RKO (cell line): ENCODE data around the gene SIRT7.

Experiments used
- DNase-seq: peaks from one replicate; pipeline ENCODE4 v3.0.0-alpha.2; 2016; ENCODE audit warnings: low spot score

Gene SIRT7

DNA sequence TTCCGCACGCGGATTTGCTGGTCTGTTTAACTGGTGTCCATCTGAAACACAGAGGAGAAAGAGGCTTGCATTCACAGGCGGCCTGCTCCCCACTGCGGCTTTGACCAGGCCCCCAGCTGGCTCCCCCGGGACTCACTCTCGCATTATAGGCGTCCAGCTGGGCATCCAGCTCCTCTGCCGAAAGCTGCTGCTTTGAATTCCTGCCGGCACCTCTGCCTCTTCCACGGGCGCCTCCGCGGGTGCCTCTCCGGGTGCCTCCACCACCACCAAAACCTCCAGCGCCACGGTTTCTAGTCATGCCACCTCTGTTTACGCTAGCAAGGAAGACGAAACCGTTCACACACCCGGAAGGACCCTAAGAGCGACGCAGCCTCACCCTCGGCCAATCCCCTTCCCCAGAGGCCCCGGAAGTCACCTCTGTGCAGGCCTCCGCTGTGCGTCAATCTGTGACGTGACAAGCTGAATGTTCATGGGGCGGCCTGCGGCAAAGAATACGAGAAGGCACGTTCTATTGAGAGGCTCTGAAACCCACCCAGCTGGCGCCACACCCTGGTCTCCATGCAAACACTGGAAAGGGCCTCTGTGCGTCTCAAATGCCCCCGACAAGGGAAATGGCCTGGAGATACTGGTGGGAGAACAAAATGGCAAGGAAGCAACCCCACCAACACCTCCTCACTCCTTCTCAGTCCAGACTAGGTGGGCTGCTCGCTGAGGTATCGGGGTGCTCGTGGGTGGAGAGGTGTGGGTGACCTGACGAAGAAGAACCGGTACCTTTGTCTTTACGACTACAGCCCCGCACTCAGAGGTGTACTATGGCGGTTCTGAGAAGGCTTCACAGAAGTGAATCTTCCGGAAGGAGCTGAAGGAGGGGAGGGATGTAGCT is 29.6 kb downstream of the SIRT7 start:
- DNase-seq: no peak

DNA sequence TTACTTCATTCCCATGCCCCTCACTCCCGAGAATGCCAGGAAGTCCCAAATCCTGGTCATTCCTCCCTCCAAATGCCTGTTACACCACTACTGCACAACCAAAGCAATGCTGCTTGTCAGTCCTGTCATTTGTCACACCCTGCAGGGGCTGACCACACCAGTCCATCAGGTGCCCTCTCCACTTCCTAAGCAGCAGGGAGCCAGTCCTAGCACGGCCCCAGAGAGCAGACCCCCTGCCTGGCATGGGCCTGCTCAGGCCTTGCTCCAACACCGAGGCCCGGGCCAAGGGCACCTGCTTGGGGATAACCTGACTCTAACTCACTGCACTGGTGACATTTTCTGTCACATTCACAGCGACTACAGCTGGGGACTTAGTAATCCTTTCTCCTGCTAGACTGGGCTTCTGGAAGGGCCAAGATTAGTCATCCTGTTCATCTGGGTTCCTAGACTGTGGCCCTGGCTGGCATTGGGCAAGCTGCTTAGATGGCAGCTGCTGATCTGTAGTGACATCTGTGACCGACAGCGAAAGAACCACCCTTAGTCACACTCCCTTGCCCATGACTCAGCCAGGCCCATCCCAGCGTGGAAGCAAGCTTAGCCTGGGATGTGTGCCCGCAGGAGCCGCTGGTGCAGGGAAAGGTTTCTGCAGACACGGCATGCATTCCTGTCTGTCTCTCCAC is 32.0 kb downstream of the SIRT7 start:
- peak; percentile 71 for DNase-seq

DNA sequence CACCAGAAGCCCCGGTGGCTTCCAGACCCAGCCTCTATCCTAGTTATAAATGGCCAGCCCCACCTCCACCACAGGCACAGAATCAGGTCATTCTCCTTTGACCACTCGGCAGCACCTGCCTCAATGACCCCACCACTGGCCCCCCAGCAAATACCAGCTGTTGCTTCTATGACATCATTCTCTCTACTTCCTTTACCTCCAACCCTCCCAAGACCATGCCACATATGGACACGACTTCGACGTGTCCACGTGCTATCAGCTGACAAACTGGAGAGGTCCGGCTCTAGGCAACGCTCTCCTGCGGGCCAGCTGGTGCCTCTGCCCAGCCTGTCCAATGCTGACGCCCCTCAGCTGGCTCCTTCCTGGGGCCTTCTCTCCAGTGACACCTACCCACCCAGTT is 32.5 kb downstream of the SIRT7 start:
- DNase-seq: no peak

DNA sequence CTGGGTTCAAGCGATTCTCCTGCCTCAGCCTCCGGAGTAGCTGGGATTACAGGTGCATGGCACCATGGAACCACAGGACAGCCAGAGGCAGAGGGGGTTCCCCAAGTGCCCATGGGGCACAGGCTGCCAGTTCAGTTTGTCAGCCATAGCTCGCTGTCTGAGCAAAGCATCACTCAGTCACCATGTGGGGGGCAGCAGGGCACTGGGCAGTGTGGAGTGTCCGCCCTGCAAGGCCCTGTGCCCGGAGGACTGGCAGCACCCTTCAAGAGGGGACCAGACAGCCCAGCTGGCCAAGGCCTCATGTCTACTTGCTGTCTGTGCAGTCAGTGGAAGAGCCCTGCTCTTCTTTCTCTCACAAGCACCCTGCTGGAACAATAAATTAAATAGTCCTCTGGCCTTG is 33.0 kb downstream of the SIRT7 start:
- no peak for DNase-seq

DNA sequence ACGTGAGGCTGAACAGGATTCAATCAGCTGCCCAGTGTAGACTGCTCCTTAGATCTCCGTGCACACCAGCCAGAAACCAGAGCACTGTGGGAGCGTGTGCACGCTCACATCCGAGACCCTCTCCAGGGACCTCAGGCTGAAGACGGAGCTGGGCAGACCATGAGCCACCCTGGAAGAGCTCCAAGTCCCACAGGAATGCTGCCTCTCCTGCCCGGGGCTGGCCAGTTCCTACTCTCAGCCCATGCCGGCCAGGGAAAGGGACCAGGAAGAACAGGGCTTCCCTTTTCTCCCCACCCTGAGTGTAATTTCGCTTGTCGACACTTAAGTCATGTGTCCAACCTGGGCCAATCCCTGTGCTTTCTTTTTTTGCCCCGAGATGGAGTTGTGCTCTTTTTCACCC is 33.5 kb downstream of the SIRT7 start:
- DNase-seq: no peak

DNA sequence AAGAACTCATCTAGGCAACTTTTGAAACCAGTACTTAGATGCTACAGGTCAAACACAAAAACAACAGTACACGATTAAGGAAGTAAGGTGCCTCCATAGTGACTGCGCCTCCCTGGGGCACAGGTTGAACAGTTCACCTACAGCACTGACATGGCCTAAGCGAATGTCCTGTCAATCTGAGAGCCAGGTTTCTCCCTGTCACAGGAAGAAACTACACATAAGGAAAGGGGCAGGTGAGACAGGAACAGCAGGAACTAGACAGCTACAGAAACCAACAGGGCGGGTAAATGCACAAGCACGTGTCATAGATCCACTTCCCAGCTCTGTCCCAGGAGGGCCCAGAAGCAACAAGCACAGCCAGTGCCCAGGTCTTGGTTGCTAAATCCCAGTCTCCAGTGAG is 38.9 kb downstream of the SIRT7 start:
- DNase-seq: no peak

DNA sequence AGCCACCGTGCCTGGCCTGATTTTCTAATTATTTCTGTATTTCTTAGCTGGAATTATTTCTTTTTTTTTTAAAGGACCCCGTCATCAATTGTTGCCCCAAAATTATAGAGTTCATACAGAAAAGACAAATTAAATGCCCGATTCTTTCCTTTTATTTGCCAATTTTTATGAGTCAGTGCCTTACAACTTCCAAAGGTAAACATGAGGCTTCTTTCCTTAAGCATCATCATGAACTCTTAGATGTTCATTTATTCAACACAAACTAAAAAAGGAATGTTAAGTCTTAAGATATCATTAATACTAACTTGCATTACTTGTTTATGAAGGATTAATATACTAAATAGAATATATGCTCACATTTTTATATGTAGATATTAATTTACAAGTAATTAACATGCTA is 39.7 kb downstream of the SIRT7 start:
- no peak for DNase-seq

DNA sequence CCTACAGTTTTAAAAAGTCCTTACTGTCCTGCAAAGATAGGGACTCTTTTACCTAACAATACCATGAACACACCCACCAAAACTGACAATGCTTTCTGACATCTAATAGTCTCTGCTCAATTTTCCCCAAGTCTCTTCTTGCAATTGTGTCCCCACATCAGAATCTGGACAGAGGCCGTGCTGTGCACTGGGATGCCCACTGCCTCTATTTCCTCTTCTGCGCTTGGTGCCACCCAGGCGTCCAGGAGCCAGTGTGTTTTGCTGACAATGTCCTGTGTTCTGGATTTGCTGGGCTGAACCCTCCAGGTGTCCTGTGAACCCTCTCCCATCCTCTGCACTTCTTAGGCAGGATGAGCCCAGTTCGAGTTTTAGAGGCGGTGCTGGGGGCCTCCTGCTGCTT is 40.4 kb downstream of the SIRT7 start:
- no peak for DNase-seq

DNA sequence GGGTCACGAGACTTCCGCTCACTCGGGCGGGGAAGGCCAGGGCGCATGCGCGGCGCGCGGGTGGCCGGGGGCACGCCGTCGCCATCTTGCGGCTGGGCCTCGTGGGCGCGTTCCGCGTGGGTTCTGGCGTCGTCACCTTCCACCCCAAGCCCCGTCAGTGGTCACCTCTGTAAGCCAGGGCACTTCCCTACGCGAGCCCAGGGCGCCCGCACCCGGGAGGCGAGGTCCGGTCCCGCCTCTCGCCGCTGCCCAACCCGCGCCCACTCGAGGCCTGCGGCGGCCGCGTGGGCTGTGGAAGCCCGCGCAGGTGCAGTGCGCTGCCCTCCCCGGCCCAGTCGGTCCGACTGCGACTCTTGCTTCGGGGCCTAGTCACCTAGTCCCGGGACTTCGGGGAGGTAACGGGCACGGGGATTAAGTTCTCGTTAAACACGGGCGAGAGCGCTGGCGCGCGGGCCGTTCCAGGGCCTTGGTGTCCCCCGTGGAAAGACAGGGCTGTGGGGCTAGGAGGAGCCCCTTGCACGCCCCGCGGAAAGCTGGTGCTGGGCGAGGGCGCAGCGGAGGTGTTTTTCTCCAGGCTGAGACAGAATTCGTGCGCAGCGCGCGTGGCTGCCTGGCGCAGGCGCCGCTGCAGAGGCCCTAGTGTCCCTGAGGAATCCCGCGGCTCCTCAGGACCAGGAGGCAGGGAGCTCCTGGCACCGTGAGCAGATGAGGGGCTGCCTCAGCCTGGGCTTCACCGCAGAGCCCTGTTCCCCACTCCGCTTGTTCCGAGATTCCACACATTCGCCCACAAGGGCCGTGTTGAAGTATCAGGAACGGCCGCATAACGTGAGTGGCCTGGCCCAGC is 46.4 kb downstream of the SIRT7 start:
- peak; percentile 90 for DNase-seq

DNA sequence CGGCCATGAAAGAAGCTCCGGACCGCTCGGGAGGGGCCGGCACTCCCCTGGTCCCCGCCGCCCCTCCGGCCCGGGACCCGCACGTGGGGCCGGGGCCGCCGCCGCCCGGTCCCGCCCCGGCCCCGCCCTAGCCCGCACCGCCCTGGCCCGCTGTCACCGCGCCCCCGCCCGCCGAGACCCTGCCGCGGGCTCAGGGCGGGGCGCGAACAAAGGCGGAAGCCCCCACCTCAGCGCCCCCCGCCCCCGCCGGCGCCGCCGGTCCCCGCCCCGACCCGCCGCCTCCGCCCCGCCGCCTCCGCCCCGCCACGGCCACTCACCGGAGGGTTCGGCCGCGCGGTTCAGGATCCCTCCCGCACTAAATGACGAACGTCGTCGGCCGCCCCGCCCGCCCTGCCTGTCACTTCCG is 47.0 kb downstream of the SIRT7 start, which contains the start of gene ARHGDIA:
Gene ARHGDIA, minus strand, starts transcription at position 357 of the 406 bp plus-strand sequence. CDS start 1,407 bp downstream, outside the sequence.
- DNase-seq: no peak

DNA sequence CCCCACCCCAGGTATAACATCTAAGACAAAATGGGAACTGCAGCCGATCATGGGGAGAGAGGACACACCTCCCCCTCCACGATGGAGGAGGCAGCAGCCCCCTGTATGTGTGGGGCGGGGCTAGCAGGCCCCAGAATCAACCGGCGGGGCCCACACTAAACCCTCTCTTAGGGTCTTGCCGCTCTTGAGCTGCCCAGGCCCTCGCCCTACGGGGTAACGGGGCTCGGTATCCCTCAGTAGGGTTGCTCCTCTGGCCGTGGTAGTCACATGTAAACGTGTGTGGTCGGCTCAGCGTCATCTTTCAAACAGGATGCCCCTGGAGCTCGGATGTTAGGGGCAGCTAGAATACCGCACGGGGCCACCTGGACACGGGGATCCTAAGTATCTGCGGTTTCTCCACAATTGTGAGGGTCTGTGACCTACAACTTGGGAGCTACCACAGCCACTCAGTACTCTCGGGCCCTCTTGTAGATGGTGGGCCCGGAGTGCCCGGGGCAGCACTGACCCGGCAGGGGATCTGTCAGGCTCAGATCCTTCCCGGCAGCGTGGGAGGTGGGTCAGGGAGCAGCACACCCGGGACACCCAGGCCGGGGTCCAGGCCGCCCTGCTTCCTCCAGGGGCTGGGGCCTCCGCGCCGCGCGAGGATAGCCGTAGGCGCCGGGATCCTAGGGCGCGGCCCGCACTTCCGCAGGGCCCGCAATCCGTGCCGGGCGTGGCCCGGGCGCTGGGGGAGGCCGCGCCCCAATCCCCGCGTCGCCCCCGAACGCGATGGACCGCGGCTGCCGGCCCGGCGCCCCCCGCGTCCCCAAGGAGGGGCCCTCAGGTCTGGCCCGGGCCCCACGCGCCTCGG is 47.6 kb downstream of the SIRT7 start:
- peak; percentile 70 for DNase-seq

DNA sequence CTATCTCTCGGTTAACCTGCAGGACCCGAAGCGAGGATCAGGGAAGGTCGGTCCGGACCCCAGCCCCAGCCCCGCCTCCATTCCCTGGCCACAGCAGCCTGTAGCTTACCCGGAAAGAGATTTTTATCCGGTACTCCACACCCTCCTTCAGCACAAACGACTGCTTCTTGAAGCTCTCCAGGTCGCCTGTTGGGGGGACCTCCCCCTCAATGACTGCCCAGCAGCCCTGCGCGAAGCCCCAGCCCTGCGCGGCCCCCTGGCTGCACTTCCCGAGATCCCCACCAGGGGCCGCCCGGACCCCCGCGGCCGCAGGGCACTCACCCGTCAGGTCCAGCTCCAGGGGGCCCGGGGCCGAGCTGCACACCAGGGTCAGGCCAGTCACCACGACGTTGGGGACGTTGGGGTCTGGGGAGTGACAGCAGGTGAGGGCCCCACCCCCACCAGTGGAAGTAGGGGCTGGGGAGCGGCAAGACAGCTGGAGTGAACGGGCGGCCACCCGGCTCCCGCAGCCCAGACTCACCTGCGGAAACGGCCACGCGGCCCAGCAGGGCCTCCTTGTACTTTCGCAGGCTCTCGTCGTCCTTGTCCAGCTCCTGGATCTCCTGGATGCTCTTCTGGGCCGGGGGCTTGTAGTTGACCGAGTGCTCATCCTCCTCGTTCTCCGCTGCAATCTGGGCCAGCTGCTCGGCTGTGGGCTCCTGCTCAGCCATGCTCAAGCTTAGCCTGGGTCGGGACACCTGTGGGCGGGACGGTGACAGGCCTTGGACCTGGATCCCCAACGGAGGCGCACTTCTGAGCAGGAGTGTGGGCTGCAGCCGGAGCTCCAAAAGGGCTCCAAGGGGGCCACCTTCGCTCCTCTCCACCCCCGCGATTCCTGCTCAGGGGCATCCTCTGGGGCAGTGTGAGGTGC is 48.5 kb downstream of the SIRT7 start:
- DNase-seq: peak; percentile 50

DNA sequence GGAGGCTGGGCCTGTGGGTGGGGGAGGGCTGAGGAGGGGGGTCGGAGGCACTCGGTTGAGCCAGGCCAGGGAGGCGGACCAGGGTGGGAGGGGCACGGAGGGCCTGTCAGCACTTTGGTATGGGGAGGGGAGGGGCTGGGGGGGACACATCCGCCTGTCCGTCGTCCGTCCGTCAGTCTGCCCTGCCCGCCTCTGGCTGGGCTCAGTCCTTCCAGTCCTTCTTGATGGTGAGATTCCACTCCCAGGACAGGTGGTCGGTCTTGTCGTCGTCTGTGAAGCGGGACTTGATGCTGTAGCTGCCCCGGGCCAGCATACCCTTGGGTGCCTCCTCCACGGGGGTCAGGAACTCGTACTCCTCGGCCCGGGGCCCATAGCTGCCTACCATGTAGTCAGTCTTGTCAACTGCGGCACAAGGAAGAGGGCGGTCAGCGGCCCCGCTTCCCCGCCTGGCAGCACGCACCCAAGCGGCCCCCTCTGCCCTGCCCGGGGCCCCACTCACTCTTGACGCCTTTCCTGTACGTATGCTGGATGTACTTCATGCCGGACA is 49.2 kb downstream of the SIRT7 start:
- peak; percentile 89 for DNase-seq

DNA sequence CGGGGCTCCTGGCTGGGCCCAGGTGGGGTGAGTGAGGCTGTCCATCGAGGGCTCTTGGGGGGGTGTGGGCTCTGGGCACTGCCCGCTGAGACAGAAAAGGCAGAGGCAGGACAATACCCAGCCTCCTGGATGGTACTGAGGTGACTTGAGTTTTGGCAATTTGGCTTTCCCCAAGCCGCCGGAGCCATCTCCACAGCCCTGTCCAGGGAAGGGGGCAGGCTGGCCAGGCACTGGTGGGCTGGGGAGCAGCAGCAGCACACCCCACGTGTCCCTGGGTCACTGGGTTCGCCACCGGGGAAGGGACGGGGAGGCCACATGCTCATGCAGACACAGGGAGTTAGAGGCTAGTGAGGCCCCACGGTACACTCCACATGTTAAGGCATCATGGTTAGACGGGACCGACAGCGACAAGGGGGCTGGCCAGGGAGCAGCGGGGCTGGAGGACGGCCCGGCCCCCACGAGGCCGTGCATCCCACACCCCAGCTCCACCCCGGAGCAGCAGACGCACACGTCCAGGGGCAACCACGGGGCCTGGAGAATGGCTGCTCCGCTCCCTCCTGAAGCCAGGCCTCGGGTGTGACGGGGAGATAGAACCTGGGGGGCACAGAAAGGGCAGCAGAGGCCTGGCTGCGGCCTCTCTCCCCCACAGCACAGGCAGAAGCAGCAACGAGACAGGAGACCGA is 49.8 kb downstream of the SIRT7 start:
- no peak for DNase-seq

DNA sequence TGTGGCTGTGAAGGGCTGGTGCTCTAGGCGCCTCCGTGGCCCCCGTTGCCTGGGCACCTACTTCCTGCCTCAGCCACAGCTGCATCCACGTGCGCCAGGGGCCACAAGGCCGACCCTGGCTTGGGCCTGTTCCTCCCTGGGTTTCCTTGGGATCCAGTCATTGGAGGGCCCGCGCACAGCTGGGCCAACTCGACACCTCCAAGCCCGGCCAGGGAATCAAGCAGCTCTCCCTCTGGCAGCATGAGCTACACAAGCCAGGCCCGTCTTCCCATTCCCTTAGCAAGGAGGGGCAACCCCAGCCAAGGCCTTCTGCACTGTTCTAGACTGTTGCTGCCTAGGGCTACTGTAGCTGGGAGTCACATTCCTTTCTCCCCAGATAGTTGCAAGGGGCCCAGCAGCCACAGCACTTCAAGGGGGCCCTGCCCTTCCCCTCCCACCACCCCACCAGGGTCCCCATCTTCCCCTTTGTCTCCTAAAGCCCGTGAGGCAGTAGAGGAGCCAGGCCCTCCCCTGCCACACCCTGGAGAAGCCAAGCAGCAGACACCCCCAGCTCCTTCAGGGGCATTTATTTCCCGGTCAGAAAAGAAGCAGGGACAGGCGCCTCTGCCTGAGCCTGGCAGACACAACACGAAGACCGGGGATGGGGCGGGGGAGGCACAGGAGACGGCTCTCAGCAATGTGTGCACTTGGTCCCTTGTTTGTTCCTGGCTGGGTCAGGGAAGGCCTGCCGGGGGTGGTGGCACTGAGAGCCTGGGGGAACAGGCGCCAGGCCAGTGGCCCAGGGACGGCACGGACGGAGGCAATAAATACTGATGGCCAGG is 50.6 kb downstream of the SIRT7 start:
- peak; percentile 51 for DNase-seq

DNA sequence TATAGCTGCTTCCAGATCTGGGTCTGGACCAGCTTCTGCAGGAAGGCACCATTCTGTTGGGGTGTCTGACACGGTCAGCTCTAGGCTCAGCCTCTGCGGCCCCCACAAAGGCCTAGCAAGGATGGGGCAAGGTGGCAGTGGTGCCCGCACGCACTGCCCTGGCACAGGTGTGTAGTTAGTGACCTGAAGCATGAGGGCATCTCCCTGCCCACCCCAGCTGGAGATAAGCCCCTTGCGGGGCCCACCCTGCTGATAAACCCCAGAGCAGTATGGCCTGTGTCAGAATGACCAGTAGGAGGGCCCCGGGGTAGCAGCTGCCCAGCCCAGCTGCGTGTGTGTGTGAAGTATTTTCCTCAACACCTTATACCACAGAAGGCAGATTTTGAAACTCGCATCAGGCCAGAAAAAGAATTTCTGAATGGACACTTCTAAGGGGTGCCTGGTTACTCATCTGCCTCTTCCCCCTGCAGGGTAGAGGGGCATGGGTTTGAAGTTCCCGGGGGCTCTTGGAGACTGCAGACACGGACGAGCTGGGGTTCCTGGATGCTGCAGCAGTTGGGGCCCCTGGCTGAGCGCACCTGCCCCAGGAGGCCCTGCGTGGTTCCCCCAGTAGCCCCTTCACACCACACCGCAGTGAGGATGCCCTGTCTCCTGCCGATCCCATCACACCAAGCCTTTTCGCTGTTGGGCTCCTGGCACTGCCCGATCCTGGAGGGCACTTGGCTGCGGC is 51.4 kb downstream of the SIRT7 start:
- no peak for DNase-seq

DNA sequence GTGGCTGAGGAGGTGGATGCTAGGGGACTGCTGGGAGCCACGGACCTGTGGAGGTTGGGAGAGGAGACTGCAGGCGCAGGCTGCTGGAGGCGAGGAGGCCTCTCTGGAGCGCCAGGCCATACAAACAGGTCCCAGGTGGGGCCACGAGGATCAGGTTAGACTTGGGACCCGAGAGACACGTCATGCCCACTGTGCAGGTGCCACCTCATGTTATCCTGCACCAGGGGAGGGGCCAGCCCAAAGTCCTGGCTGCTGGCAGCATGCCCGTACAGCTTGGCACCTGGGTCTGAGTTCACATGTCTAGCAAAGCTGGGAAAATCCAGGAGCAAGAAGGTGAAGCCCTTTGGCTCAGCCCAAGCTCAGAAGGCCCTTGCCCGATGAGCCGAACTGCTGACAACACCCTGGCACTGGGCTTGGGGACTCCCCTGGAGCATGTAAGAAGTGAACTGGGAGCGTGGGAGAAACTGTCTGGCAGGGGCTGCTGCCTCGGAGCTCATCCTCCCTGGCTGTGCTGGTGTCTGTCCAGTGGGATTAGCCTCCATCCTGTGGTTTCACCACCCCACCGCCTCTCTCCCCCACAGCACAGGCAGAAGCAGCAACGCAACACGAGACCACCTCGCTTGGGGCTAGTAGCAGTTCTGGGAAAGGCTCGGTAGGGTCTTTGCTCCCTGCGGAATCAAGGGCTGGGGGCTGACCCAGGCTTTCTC is 52.1 kb downstream of the SIRT7 start:
- DNase-seq: no peak
